NCI-H1436 (cell line): ENCODE measurements around the gene ATRN.
"Not testable (repeated sequence)": the region's sequence is repeated elsewhere in the genome, so short reads cannot be mapped to it uniquely, and the experiment has no call there.

Experiments
- DNase-seq: peaks from one replicate; lab custom pipeline; 2025; lab: John Stamatoyannopoulos, UW

The ATRN gene

GRCh38 chr20:3563548-3564177 is 92.8 kb downstream of the ATRN start:
- DNase-seq: peak; percentile 25

DNA sequence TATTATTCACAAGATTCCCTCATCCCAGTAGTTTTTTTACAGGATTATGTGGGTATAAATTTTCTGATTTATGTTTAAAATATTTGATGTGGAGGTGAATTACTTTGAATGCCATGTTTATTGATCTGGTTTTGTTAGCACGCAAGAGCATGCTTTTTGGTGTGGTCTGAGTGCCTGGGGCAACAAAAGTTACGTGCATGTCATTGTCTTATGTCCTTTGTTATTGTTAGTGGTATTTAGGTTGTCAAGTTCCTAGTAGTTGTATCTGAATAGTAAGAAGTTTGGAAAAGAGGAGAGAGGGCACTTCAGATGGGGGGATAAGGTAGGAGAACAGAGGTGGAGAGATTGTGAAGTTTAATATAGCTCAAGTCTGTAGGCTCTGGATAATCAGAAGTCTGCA is 95.0 kb downstream of the ATRN start:
- no peak for DNase-seq

DNA sequence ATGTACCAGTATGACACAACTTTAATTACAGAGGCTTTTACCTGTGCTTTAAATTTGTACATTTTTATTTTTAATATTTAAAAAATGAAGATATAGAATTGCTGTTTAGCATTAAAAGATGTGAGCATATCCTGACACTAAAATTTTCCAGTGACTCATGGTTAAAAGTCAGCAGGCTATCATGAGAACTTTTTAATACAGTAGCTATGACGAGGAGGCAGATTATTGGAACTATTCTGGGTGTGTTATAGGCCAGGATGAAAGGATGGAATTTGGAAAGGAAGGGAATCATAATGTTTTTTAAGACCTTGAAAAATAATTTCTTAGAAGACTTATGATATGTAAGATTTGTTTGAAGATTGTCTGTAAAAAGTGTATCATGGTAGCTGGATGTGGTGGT is 101.3 kb downstream of the ATRN start:
- no peak for DNase-seq

DNA sequence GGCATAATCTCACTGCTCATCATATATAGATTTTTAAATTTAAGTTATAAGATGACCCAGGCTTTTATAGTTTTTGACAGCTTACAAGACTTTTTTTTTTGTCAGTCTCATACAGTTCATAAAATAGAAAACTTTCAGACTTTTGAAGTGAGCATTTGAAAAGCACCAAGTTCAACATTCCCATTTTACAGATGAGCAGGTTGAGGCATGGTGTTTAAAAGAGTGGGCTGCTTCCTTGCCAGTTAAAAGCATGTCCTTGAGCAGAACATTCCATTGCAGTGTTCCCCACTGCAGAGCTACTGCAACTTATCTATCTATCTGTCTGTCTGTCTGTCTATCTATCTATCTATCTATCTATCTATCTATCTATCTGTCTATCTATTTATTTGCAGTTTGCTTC is 105.5 kb downstream of the ATRN start:
- DNase-seq: no peak

DNA sequence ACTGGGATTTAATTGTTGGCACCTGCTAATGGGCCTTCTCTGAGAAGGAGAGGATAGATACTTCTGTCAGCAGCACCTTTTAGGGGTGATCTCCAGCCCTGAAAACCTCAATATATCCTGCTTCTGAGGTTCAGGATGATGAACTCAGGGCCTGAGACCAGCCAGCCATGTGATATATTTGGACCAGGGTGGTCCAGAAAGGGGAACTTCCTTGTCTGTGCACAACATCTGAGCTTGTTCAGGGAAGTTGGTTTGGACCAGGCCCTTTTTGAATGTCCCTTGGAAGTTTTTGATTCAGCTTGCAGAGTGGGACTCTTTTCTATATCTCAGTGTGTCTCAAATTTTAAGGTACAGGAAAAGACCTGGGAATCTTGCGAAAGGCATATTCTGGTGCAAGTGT is 106.5 kb downstream of the ATRN start:
- DNase-seq: no peak

DNA sequence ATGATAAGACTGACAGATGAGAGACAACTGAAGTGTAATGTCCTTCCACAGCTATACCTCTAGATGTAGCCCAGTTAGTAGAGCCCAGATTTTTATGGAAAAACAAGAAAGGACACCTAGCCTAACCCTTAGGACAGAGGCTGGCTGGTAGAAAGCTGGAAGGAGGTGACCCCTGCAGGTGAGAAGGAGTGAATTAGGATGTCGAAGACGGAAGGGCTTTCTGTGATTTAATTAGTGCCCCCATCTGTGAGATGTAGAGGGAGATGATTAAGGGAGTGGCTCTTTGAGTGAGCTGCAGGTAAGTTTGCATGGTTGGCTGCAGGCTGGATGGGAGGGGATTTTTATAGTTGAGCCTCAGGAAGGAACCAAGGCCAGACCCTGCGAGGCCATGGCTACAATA is 109.6 kb downstream of the ATRN start:
- no peak for DNase-seq

DNA sequence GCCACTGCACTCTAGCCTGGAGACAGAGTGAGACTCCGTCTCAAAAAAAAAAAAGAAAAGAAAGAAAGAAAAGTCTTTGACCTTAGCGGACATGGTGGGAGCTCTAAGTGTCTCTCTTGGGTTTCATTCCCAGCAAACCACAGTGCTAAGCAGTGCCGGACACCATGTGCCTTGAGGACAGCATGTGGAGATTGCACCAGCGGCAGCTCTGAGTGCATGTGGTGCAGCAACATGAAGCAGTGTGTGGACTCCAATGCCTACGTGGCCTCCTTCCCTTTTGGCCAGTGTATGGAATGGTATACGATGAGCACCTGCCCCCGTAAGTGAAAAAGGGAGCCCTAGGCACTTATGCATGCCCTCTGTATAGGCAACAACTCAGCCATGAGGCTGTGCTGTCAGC is 112.9 kb downstream of the ATRN start:
- DNase-seq: no peak

DNA sequence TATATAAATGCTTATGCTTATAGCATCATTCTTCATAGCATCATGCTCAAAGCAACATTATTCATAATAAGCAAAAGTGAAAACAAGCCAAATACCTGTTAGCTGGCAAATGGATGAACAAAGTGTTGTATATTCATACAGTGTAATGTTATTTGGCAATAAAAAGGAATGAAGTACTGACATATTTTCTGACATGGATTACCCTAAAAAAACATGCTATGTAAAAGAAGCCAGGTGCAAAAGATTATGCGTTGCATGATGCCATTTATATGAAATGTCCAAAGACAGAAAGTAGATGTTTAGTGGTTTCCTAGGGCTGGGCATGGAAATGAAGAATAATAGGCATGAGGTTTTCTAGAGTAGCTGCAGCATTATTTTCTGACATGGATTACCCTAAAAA is 115.3 kb downstream of the ATRN start:
- no peak for DNase-seq

- no peak for DNase-seq
Observed at GRCh38 chr20:3590164-3590563, 119.3 kb downstream of the ATRN start.

DNA sequence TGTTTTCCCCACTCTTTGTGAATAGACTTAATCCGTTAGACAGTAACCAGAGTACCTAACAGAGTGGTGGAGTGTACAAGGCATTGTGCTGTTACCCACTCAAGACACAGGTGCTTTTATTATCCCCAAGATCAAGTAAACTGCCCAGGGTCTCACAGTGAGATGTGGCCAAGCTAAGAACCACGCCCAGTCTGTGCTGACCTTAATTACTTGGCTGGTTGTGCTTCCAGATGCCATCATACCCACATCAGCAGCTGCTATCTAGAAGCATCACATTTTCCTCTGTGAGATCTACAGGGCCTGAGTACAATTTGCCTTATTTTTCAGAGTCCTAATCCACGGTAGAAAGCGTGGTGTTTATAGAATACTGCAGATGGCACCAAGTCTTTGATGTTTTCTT is 122.1 kb downstream of the ATRN start:
- DNase-seq: no peak

- no peak for DNase-seq
Observed at GRCh38 chr20:3595541-3595940, 124.7 kb downstream of the ATRN start.

GRCh38 chr20:3603108-3603507 is 132.3 kb downstream of the ATRN start:
- no peak for DNase-seq

- not testable (repeated sequence) for DNase-seq
Observed at GRCh38 chr20:3605386-3605886, 134.6 kb downstream of the ATRN start.

GRCh38 chr20:3606021-3606420 is 135.2 kb downstream of the ATRN start:
- no peak for DNase-seq

DNA sequence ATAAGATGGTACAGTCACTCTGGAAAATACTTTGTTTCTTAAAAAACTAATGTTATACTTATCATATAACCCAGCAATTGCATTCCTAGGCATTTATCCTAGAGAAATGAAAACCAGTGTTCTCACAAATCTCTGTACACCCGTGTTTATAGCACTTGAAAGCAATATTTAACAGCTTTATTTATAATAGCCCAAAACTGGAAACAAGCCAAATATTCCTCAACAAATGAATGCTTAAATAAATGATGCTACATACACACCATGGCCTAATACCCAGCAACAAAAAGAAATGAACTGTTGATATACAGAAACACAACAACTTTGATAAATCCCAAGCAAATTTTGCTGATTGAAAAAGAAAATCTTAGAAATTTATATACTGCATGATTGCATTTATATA is 141.1 kb downstream of the ATRN start:
- no peak for DNase-seq

GRCh38 chr20:3612795-3613572 is 142.2 kb downstream of the ATRN start:
- no peak for DNase-seq

DNA sequence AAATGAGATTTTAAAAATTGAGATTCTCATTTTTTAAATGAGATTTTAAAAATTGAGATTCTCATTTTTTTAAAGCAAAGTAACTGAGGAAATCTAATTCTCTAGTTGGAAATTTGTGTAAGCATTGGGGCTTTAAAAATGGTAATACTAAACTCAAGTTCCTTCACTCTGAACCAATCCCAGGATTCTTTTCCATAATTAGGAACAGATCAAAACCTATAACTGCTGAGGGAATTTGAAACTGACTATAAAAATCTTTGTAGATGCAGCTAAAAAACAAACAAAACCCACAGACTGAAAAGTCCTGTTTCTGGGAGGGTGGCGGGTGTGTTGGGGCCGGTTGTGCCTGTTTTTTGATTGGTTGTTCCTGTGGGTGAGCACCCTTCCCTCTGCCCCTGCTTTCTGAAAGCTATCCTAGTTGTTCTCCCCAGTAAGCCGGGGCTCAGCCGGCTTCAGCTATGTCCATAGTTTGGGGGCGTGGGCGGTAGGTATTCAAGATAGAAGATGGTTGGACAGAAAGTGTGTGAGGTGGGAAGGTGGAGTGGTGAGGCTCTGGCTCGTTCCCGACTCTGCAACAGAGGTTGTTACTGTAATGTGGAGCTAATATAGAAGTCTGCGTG is 143.1 kb downstream of the ATRN start:
- DNase-seq: no peak

GRCh38 chr20:3614466-3614865 is 143.6 kb downstream of the ATRN start:
- DNase-seq: no peak

GRCh38 chr20:3615171-3615840 is 144.5 kb downstream of the ATRN start:
- DNase-seq: not testable (repeated sequence)

- DNase-seq: no peak
Observed at GRCh38 chr20:3616250-3616649, 145.4 kb downstream of the ATRN start.

DNA sequence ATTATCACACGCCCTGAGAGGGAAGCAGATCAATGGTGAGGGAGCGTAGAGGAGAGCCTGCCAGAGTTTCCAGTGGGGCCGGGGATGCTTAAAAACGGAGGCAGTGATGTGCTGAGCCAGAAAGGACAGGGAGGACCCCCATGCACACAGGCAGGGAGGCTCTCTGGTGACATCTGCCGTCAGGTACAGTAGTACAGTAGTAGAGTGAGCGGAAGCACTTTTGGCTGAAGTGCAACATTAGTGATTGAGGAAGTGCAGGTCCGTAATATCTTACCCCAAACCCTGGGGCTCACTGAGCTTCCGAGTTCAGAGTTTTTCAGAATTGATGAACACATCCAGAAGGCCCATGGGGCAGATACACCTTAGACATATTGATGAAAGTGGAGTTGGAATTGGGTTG is 150.3 kb downstream of the ATRN start:
- DNase-seq: no peak

- no peak for DNase-seq
Observed at GRCh38 chr20:3622406-3622805, 151.6 kb downstream of the ATRN start.

GRCh38 chr20:3627476-3627875 is 156.7 kb downstream of the ATRN start:
- DNase-seq: no peak
